ENCODE data around the gene NOTCH3. TPM values are rescaled to one million over a fixed set of nuclear protein-coding genes. Genes with fewer than 3 reads are reported as not detected.

Gene NOTCH3
- total and polyA plus RNA-seq, 4 donors: 0.49 to 3.7 (median 2.9) TPM

GRCh38 chr19:15125232-15126067 is 75.3 kb downstream of the NOTCH3 start:
- under 1% methylated on average over 61 of the region's 61 CpGs for WGBS
- DNase-seq (ENCODE audit: low spot score): peak; percentile 97
- H3K9ac ChIP-seq (ENCODE audit: low read depth in 1 of 2, low read length in 2 of 2): peak overlapping the region; percentile 54 to 57
- peak overlapping the region; percentile 94 to 95 for H3K27ac ChIP-seq (ENCODE audit: low read depth in 1 of 2, low read length in 2 of 2)
- H3K4me1 ChIP-seq (ENCODE audit: control insufficient read depth in 4 of 4, insufficient read depth in 4 of 4, low read length in 3 of 4): peaks cover 0 to 21% (median 16%) of the 10 kb centered on the region in 4 donors
- H3K4me3 ChIP-seq (ENCODE audit: low read depth in 1 of 3, low read length in 3 of 3): peak overlapping the region; percentile 76 to 84 (median 83)
- no peaks in the 10 kb centered on the region for H3K9me3 ChIP-seq (ENCODE audit: control insufficient read depth in 4 of 4, low read length in 3 of 4)
- peaks cover 3 to 17% (median 6%) of the 10 kb centered on the region in 4 donors for H3K36me3 ChIP-seq (ENCODE audit: control insufficient read depth in 4 of 4, insufficient read depth in 3 of 4, low read depth in 1 of 4, low read length in 3 of 4)
- TF ChIP-seq EGR1 (IDR thresholded peaks at IDR 0.05; ENCODE audit: low read depth in 2 of 2) (peak; percentile 76 to 82), FOXA2 (IDR thresholded peaks at IDR 0.05) (no peak), NR2F2 (IDR thresholded peaks at IDR 0.05) (peak; percentile 99), MAX (IDR thresholded peaks at IDR 0.05) (peak; percentile 64), JUND (IDR thresholded peaks at IDR 0.05) (peak in 1 of 2 donors; percentile 79), FOXA1 (IDR thresholded peaks at IDR 0.05) (no peak), RXRA (IDR thresholded peaks at IDR 0.05) (peak; percentile 74 to 81), YY1 (IDR thresholded peaks at IDR 0.05) (peak; percentile 88), HNF4A (conservative IDR thresholded peaks at IDR 0.05) (peak in 1 of 2 donors; percentile 18), ATF3 (IDR thresholded peaks at IDR 0.05) (peak; percentile 4), HNF4G (IDR thresholded peaks at IDR 0.05) (no peak), GABPA (IDR thresholded peaks at IDR 0.05 in 1 of 2, conservative IDR thresholded peaks at IDR 0.05 in 1 of 2) (peak in 1 of 2 donors; percentile 64), SP1 (IDR thresholded peaks at IDR 0.05) (peak; percentile 83)
- TF ChIP-seq, protein P1, sequence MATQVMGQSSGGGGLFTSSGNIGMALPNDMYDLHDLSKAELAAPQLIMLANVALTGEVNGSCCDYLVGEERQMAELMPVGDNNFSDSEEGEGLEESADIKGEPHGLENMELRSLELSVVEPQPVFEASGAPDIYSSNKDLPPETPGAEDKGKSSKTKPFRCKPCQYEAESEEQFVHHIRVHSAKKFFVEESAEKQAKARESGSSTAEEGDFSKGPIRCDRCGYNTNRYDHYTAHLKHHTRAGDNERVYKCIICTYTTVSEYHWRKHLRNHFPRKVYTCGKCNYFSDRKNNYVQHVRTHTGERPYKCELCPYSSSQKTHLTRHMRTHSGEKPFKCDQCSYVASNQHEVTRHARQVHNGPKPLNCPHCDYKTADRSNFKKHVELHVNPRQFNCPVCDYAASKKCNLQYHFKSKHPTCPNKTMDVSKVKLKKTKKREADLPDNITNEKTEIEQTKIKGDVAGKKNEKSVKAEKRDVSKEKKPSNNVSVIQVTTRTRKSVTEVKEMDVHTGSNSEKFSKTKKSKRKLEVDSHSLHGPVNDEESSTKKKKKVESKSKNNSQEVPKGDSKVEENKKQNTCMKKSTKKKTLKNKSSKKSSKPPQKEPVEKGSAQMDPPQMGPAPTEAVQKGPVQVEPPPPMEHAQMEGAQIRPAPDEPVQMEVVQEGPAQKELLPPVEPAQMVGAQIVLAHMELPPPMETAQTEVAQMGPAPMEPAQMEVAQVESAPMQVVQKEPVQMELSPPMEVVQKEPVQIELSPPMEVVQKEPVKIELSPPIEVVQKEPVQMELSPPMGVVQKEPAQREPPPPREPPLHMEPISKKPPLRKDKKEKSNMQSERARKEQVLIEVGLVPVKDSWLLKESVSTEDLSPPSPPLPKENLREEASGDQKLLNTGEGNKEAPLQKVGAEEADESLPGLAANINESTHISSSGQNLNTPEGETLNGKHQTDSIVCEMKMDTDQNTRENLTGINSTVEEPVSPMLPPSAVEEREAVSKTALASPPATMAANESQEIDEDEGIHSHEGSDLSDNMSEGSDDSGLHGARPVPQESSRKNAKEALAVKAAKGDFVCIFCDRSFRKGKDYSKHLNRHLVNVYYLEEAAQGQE (IDR thresholded peaks at IDR 0.05): peak; percentile 56
- TF ChIP-seq, protein P2, sequence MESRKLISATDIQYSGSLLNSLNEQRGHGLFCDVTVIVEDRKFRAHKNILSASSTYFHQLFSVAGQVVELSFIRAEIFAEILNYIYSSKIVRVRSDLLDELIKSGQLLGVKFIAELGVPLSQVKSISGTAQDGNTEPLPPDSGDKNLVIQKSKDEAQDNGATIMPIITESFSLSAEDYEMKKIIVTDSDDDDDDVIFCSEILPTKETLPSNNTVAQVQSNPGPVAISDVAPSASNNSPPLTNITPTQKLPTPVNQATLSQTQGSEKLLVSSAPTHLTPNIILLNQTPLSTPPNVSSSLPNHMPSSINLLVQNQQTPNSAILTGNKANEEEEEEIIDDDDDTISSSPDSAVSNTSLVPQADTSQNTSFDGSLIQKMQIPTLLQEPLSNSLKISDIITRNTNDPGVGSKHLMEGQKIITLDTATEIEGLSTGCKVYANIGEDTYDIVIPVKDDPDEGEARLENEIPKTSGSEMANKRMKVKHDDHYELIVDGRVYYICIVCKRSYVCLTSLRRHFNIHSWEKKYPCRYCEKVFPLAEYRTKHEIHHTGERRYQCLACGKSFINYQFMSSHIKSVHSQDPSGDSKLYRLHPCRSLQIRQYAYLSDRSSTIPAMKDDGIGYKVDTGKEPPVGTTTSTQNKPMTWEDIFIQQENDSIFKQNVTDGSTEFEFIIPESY (IDR thresholded peaks at IDR 0.05): peak; percentile 64
- H3K27me3 ChIP-seq (ENCODE audit: control insufficient read depth in 4 of 4, insufficient read depth in 4 of 4, low read length in 3 of 4): no peaks in the 10 kb centered on the region

DNA sequence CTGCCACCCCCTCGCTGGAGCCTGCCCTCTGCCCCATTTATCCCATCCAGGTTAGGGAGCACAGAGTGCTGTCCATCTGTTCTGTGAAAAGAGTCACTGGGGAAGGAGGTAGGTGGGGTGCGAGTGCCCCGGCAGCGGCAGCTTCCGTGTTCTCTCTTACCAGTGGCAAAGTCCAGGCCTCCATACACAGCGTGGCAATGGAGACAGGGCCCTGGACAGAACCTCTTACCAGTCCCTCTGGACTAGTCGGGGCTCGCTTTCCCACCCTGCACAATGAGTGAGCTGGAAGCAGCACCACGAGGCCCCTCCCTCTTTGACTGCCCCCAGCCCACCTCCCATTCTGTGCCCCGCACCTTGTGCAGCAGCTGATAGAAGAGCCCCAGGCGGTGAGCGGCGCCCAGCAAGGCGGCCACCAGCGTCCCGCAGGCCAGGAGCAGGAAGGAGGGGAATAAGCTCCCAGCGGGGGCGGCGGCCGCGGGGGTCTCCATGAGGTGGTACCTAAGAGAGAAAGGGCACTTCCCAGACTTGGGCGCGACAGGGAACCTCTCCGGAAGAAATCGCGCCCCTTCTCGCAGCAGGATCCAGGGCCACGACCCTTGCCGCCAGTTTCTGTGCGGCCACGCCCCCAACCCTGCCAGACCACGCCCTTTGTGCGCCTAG is 76.1 kb downstream of the NOTCH3 start:
- DNase-seq (ENCODE audit: low spot score): no peak
- no peaks in the 10 kb centered on the region for H3K27me3 ChIP-seq (ENCODE audit: control insufficient read depth in 4 of 4, insufficient read depth in 4 of 4, low read length in 3 of 4)
- peak overlapping the region; percentile 76 to 84 (median 83) for H3K4me3 ChIP-seq (ENCODE audit: low read depth in 1 of 3, low read length in 3 of 3)
- H3K27ac ChIP-seq (ENCODE audit: low read depth in 1 of 2, low read length in 2 of 2): peak overlapping the region; percentile 94 to 95
- WGBS: 1% methylated on average over 33 of the region's 33 CpGs
- H3K9me3 ChIP-seq (ENCODE audit: control insufficient read depth in 4 of 4, low read length in 3 of 4): no peaks in the 10 kb centered on the region
- peak overlapping the region; percentile 57 to 73 for H3K9ac ChIP-seq (ENCODE audit: low read depth in 1 of 2, low read length in 2 of 2)
- peaks cover 0 to 21% (median 16%) of the 10 kb centered on the region in 4 donors for H3K4me1 ChIP-seq (ENCODE audit: control insufficient read depth in 4 of 4, insufficient read depth in 4 of 4, low read length in 3 of 4)
- no peak for TF ChIP-seq ATF3 (IDR thresholded peaks at IDR 0.05)
- peak; percentile 47 to 58 for TF ChIP-seq HNF4A (conservative IDR thresholded peaks at IDR 0.05)
- H3K36me3 ChIP-seq (ENCODE audit: control insufficient read depth in 4 of 4, insufficient read depth in 3 of 4, low read depth in 1 of 4, low read length in 3 of 4): peaks cover 9 to 25% (median 11%) of the 10 kb centered on the region in 4 donors

Measured in liver (tissue), 9 donors.